Gastroesophageal sphincter (tissue), 3 donors: Measurements from ENCODE around the gene TRABD2B.

ENCODE experiments used
- EP300 ChIP-seq: sonication (generic); formaldehyde crosslinking; IDR thresholded peaks from one replicate; pipeline ENCODE4 v1.6.1; 2017; ENCODE audit warnings: antibody characterized with exemption, mild to moderate bottlenecking
- POLR2AphosphoS5 ChIP-seq: sonication (generic); formaldehyde crosslinking; IDR thresholded peaks from one replicate; pipeline ENCODE4 v1.6.1; 2017; ENCODE audit warnings: antibody characterized with exemption
- TF ChIP-seq, protein P1 (sequence below), 4 experiments: fragments of 200-600 bp in 2 of 4; fragments of 450-650 bp in 2 of 4; sonication (generic) in 1 of 4; IDR thresholded peaks; one replicate each; pipeline ENCODE4 v1.5.1; 2017 to 2019; ENCODE audit warnings: antibody characterized with exemption in 4 of 4, mild to moderate bottlenecking in 2 of 4, moderate library complexity in 2 of 4

DNA sequence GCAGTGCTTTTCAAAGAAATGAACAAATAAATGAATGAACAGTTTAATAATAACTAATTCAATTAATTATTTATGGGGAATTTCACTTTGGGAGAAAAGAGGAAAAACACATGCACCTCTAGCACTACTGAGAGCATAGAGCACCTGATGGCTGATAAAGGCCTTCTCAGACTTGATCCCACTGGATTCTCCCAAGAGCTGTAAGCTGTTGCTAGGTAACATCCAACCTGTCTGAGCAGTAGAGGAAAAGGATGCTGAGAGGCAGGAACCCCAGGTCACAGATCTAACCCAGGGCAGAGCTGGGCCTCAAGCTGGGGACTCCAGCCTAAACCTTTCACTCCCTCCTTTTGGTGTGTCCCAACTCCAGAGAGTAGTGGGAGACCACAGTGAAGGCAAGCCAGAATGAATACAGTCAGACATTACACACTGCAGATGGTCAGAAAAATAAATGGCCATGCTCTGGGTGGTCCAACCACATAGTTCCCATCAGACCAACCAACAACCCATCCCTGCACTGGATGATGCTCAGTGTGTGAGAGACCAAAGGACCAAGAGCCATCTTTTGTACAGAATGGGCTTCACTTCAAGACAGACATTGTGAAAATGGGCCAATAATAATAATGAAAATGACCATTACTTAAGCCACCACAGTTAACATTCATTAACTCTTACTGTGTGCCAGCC, 15.4 kb downstream of the TRABD2B start:
- TF ChIP-seq, protein P1, sequence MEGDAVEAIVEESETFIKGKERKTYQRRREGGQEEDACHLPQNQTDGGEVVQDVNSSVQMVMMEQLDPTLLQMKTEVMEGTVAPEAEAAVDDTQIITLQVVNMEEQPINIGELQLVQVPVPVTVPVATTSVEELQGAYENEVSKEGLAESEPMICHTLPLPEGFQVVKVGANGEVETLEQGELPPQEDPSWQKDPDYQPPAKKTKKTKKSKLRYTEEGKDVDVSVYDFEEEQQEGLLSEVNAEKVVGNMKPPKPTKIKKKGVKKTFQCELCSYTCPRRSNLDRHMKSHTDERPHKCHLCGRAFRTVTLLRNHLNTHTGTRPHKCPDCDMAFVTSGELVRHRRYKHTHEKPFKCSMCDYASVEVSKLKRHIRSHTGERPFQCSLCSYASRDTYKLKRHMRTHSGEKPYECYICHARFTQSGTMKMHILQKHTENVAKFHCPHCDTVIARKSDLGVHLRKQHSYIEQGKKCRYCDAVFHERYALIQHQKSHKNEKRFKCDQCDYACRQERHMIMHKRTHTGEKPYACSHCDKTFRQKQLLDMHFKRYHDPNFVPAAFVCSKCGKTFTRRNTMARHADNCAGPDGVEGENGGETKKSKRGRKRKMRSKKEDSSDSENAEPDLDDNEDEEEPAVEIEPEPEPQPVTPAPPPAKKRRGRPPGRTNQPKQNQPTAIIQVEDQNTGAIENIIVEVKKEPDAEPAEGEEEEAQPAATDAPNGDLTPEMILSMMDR (IDR thresholded peaks at IDR 0.05), result no peak
- TF ChIP-seq POLR2AphosphoS5 (no peak), EP300 (no peak)
